Measurements from ENCODE around the gene SLC39A8.
"Not testable (repeated sequence)": the region's sequence is repeated elsewhere in the genome, so short reads cannot be mapped to it uniquely, and the experiment has no call there.

Gene SLC39A8

DNA sequence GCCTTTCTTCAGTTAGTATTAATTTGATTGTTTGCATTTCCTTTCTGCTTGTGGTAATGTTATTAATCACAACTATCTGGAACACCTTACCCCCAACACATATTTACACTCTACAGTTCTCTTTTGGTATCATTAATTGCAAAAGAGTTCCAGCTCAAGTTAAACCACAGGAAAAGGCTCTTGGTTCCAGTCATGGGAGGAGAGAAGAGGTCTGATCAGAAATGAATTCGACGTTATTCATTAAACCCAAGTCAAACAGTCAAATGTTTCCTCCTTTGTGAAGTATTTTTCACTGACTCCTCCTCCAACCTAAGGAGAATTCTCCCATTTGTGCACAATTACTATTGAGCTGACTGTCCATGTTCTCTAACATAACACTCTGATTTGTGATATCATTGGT lies 91.4 kb downstream of the SLC39A8 start:
- H3K4me1 ChIP-seq (ENCODE audit: insufficient read depth, low read length): no peaks in the 10 kb centered on the region; the same call in 1 of the 2 replicates
- H3K9me3 ChIP-seq (ENCODE audit: control insufficient read depth, insufficient read depth, low read length): no peaks in the 10 kb centered on the region
- H3K36me3 ChIP-seq (ENCODE audit: insufficient read depth, low read length): no peaks in the 10 kb centered on the region
- no peak overlapping the region for H3K9ac ChIP-seq (ENCODE audit: low read depth, low read length)

DNA sequence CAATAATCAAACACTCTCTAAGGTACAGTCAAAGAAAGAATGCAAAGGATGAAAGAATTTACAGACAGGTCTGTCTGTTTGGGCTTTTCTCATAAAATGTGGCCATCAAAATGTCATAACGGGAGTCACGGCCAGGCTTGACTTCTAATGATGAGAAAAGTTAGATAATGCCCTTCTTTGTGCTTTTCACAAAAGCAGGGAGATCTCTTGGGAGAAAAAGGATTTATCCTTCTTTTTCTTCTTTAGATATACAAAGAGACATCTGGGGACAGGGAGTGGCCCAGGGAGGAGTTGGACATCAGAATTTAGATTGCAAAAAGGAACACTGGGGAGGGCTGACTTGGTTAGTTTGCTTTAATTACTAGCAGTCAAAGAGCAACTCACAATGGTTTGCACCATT lies 93.1 kb downstream of the SLC39A8 start:
- H3K9ac ChIP-seq (ENCODE audit: low read depth, low read length): no peak overlapping the region
- H3K9me3 ChIP-seq (ENCODE audit: control insufficient read depth, insufficient read depth, low read length): no peaks in the 10 kb centered on the region
- no peaks in the 10 kb centered on the region for H3K36me3 ChIP-seq (ENCODE audit: insufficient read depth, low read length)
- H3K4me1 ChIP-seq (ENCODE audit: insufficient read depth, low read length): no peaks in the 10 kb centered on the region

GRCh38 chr4:102250341-102250740 lies 94.9 kb downstream of the SLC39A8 start:
- H3K9me3 ChIP-seq (ENCODE audit: control insufficient read depth, insufficient read depth, low read length): no peaks in the 10 kb centered on the region
- no peaks in the 10 kb centered on the region for H3K36me3 ChIP-seq (ENCODE audit: insufficient read depth, low read length)
- H3K4me1 ChIP-seq (ENCODE audit: insufficient read depth, low read length): no peaks in the 10 kb centered on the region
- H3K9ac ChIP-seq (ENCODE audit: low read depth, low read length): no peak overlapping the region

DNA sequence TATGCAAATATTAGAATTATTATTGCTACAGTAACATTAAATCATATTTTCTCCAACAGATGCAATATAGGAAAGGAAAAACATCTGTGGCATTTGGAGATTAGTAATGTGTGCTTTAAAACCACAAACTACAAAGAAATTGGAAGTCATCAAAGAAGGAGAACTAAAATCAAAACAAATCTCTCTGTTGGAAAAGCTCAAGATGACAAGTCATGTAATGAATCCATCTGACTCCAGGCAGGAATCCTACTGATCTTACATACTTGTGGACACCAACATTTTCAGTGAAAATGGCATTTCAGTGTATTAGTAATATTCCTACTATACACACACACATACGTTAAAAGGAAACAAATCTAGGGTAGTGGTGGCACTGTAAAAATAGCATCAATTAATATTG lies 98.2 kb downstream of the SLC39A8 start:
- Histone ChIP-seq H3K36me3 (ENCODE audit: insufficient read depth, low read length) (no peaks in the 10 kb centered on the region), H3K4me1 (ENCODE audit: insufficient read depth, low read length) (no peaks in the 10 kb centered on the region), H3K9me3 (ENCODE audit: control insufficient read depth, insufficient read depth, low read length) (no peaks in the 10 kb centered on the region), H3K9ac (ENCODE audit: low read depth, low read length) (no peak overlapping the region)

DNA sequence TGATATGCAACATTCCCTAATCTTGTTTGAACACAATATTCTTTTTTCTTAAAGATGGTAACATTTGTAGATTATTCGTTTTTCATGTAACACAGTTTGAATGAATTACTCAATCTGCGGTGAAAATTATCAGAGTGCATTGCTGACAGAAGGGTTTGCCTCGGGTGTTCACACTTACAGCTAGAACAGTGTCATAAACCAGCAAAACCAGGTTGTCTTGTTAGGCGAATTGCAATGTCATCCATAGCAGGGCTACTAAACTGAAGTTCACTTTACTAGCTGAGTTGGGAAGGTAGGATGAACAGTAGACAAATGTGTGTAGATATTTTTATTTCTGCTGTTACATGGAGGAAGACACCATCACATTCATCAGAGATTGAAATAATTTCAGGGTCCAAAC lies 98.9 kb downstream of the SLC39A8 start:
- Histone ChIP-seq H3K36me3 (ENCODE audit: insufficient read depth, low read length) (no peaks in the 10 kb centered on the region), H3K9me3 (ENCODE audit: control insufficient read depth, insufficient read depth, low read length) (no peaks in the 10 kb centered on the region), H3K4me1 (ENCODE audit: insufficient read depth, low read length) (no peaks in the 10 kb centered on the region)

GRCh38 chr4:102244878-102245535 lies 100.3 kb downstream of the SLC39A8 start:
- Histone ChIP-seq H3K9ac (ENCODE audit: low read depth, low read length) (no peak overlapping the region), H3K4me1 (ENCODE audit: insufficient read depth, low read length) (no peaks in the 10 kb centered on the region), H3K9me3 (ENCODE audit: control insufficient read depth, insufficient read depth, low read length) (no peaks in the 10 kb centered on the region), H3K36me3 (ENCODE audit: insufficient read depth, low read length) (no peaks in the 10 kb centered on the region)

More for the DNA sequence above, 98.9 kb downstream of the SLC39A8 start:
- no peak overlapping the region for H3K9ac ChIP-seq (ENCODE audit: low read depth, low read length)

- H3K9ac ChIP-seq (ENCODE audit: low read depth, low read length): not testable (repeated sequence)
Measured at GRCh38 chr4:102243296-102243695, 102.0 kb downstream of the SLC39A8 start.

GRCh38 chr4:102234243-102234838 lies 110.9 kb downstream of the SLC39A8 start:
- no peak overlapping the region for H3K9ac ChIP-seq (ENCODE audit: low read depth, low read length)
- H3K9me3 ChIP-seq (ENCODE audit: control insufficient read depth, insufficient read depth, low read length): peaks cover 3% of the 10 kb centered on the region; the same call in 1 of the 2 replicates
- H3K36me3 ChIP-seq (ENCODE audit: insufficient read depth, low read length): no peaks in the 10 kb centered on the region; the same call in 1 of the 2 replicates
- H3K4me1 ChIP-seq (ENCODE audit: insufficient read depth, low read length): no peaks in the 10 kb centered on the region

More at GRCh38 chr4:102243296-102243695, 102.0 kb downstream of the SLC39A8 start:
- H3K9me3 ChIP-seq (ENCODE audit: control insufficient read depth, insufficient read depth, low read length); H3K36me3 ChIP-seq (ENCODE audit: insufficient read depth, low read length); H3K4me1 ChIP-seq (ENCODE audit: insufficient read depth, low read length): not testable (repeated sequence)

GRCh38 chr4:102230194-102230593 lies 115.1 kb downstream of the SLC39A8 start:
- H3K4me1 ChIP-seq (ENCODE audit: insufficient read depth, low read length): no peaks in the 10 kb centered on the region
- H3K36me3 ChIP-seq (ENCODE audit: insufficient read depth, low read length): no peaks in the 10 kb centered on the region; the same call in 1 of the 2 replicates
- H3K9me3 ChIP-seq (ENCODE audit: control insufficient read depth, insufficient read depth, low read length): peaks cover 7% of the 10 kb centered on the region; the same call in 1 of the 2 replicates
- no peak overlapping the region for H3K9ac ChIP-seq (ENCODE audit: low read depth, low read length)

DNA sequence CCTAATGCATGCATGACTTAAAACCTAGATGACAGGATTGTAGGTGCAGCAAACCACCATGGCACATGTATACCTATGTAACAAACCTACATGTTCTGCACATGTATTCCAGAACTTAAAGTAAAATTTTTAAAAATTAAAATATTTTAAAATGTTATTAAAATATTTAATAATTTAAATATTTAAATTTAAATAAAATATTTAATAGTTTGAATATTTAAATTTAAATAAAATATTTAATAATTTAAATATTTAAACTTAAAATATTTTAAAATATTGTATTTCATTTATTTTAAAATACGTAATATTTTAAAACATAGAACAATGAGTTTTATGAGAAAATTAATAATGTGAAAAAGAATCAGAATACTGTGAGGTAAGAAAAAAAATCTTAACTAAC lies 117.9 kb downstream of the SLC39A8 start:
- H3K36me3 ChIP-seq (ENCODE audit: insufficient read depth, low read length): no peaks in the 10 kb centered on the region
- H3K4me1 ChIP-seq (ENCODE audit: insufficient read depth, low read length): no peaks in the 10 kb centered on the region
- H3K9ac ChIP-seq (ENCODE audit: low read depth, low read length): no peak overlapping the region
- peaks cover 4% of the 10 kb centered on the region; the same call in 1 of the 2 replicates for H3K9me3 ChIP-seq (ENCODE audit: control insufficient read depth, insufficient read depth, low read length)

- H3K9ac ChIP-seq (ENCODE audit: low read depth, low read length): no peak overlapping the region
- H3K4me1 ChIP-seq (ENCODE audit: insufficient read depth, low read length): peaks cover 6% of the 10 kb centered on the region
- H3K9me3 ChIP-seq (ENCODE audit: control insufficient read depth, insufficient read depth, low read length): peaks cover 2% of the 10 kb centered on the region; the same call in 1 of the 2 replicates
- no peaks in the 10 kb centered on the region for H3K36me3 ChIP-seq (ENCODE audit: insufficient read depth, low read length)
Measured at GRCh38 chr4:102223461-102223860, 121.8 kb downstream of the SLC39A8 start.

DNA sequence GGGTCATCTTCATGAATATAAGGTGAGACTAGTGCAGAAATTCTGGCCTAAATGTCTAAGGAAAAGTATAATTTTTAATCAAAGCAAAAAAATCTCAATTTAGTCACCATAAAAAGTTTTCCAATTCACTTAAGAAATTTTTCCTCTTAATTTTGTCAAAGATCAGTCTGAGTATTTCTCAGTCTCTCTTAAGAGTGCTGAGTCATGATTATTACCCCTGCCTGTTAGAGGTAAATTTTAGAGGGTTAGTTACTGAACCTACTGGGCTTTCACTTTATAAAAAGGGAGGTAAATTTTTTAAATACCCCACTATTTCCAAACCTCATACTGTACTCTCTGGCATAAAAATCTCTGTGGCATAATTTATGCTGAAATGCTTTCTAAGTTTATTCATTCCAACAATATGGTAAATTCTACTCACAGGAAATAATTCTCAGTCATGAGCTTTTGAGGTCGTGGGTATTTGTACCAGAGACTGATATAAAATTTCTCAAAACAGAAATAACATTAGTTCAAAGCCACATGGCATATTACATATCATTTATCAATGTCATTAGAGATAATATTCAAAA lies 122.4 kb downstream of the SLC39A8 start:
- Histone ChIP-seq H3K4me1 (ENCODE audit: insufficient read depth, low read length) (peaks cover 8% of the 10 kb centered on the region), H3K36me3 (ENCODE audit: insufficient read depth, low read length) (no peaks in the 10 kb centered on the region)

DNA sequence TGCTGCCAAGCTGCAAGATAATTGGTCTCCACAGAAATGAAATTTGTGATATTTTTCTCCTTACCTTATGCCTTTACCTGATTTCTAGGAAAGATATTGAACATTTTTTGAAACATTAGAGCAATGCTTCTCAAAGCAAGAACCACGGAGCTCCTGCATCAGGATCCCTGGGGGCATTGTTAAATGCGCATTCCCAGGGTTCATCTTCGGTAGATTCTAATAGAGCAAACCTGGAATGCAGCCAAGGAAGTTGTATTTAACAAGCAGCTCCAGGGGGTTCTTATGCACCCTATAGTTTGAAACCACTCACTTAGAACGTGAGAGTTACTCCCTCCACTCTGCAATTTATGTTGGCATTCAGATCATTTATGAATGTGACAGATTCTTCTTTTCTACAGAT lies 126.2 kb downstream of the SLC39A8 start:
- no peak overlapping the region for H3K9ac ChIP-seq (ENCODE audit: low read depth, low read length)
- no peaks in the 10 kb centered on the region for H3K36me3 ChIP-seq (ENCODE audit: insufficient read depth, low read length)
- peaks cover 8% of the 10 kb centered on the region for H3K4me1 ChIP-seq (ENCODE audit: insufficient read depth, low read length)
- no peaks in the 10 kb centered on the region for H3K9me3 ChIP-seq (ENCODE audit: control insufficient read depth, insufficient read depth, low read length)

More for the DNA sequence above, 122.4 kb downstream of the SLC39A8 start:
- Histone ChIP-seq H3K9me3 (ENCODE audit: control insufficient read depth, insufficient read depth, low read length) (no peaks in the 10 kb centered on the region; the same call in 1 of the 2 replicates), H3K9ac (ENCODE audit: low read depth, low read length) (no peak overlapping the region)

- H3K9me3 ChIP-seq (ENCODE audit: control insufficient read depth, insufficient read depth, low read length): no peaks in the 10 kb centered on the region
- H3K9ac ChIP-seq (ENCODE audit: low read depth, low read length): no peak overlapping the region
- peaks cover 8% of the 10 kb centered on the region for H3K4me1 ChIP-seq (ENCODE audit: insufficient read depth, low read length)
- no peaks in the 10 kb centered on the region for H3K36me3 ChIP-seq (ENCODE audit: insufficient read depth, low read length)
Measured at GRCh38 chr4:102218656-102219055, 126.6 kb downstream of the SLC39A8 start.

Data from ES-I3 (cell line).